PC-9 (cell line): ENCODE results near the gene C17orf100. TPM values are rescaled to one million over a fixed set of nuclear protein-coding genes. Genes with fewer than 3 reads are reported as not detected.

Experiments
- BruUV-seq: library from RNA; stranded (reverse); fragments of 400-500 nt; replicated peaks from 2 replicates; lab custom pipeline; 2021; lab: Mats Ljungman, UMichigan
- CTCF ChIA-PET: fragments of 300-600 bp; sonication (Branson Sonifier 250); formaldehyde crosslinking; loops from one replicate; lab custom pipeline; 2022; ENCODE audit warnings: antibody characterized with exemption; lab: Charles Lee
- POLR2A ChIA-PET: fragments of 300-600 bp; sonication (Branson Sonifier 250); formaldehyde crosslinking; loops from one replicate; lab custom pipeline; 2022; ENCODE audit warnings: antibody characterized with exemption; ENCODE audit not compliant: unreplicated experiment; lab: Charles Lee
- DNase-seq, 2 experiments: peaks; one replicate each; pipeline versions ENCODE4 v3.0.0 to v3.0.0-alpha.2; 2015 to 2022; ENCODE audit warnings: mixed read lengths in 1 of 2
- H2AFZ ChIP-seq: fragments of 200-600 bp; sonication (generic); 2 replicates; pipeline ENCODE4 v1.8.1; 2017; ENCODE audit warnings: antibody characterized with exemption
- H3F3A ChIP-seq: fragments of 200-600 bp; sonication (generic); 2 replicates; pipeline ENCODE4 v1.8.1; 2017; ENCODE audit warnings: antibody characterized with exemption, mild to moderate bottlenecking, low read depth; ENCODE audit not compliant: insufficient read depth
- H3K27ac ChIP-seq: fragments of 200-600 bp; sonication (generic); 2 replicates; pipeline ENCODE4 v1.6.1; 2016; ENCODE audit warnings: mixed run types
- H3K27me3 ChIP-seq: fragments of 200-600 bp; sonication (generic); 2 replicates; pipeline ENCODE4 v1.6.1; 2016; ENCODE audit warnings: low read depth, mixed run types; ENCODE audit not compliant: insufficient read depth
- H3K36me3 ChIP-seq: fragments of 200-600 bp; sonication (generic); 2 replicates; pipeline ENCODE4 v1.6.1; 2016; ENCODE audit warnings: low read depth, mixed run types
- H3K4me1 ChIP-seq: fragments of 200-600 bp; sonication (generic); replicated peaks from 2 replicates; pipeline ENCODE4 v1.6.1; 2016; ENCODE audit warnings: mixed run types; ENCODE audit not compliant: insufficient read depth
- H3K4me2 ChIP-seq: fragments of 200-600 bp; sonication (generic); 2 replicates; pipeline ENCODE4 v1.6.1; 2017; ENCODE audit warnings: mixed run types
- H3K4me3 ChIP-seq: fragments of 200-600 bp; sonication (generic); 2 replicates; pipeline ENCODE4 v1.6.1; 2016; ENCODE audit warnings: mixed run types
- H3K79me2 ChIP-seq: fragments of 200-600 bp; sonication (generic); 2 replicates; pipeline ENCODE4 v1.6.1; 2017; ENCODE audit warnings: low read depth, mixed run types
- H3K9me2 ChIP-seq: fragments of 200-600 bp; sonication (generic); 2 replicates; pipeline ENCODE4 v1.8.1; 2017; ENCODE audit warnings: mild to moderate bottlenecking; ENCODE audit not compliant: insufficient read depth
- H3K9me3 ChIP-seq: fragments of 200-600 bp; sonication (generic); 2 replicates; pipeline ENCODE4 v1.8.1; 2016; ENCODE audit warnings: low read depth; ENCODE audit not compliant: insufficient read depth
- H4K20me1 ChIP-seq: fragments of 200-600 bp; sonication (generic); 2 replicates; pipeline ENCODE4 v1.8.1; 2017; ENCODE audit not compliant: insufficient read depth
- CTCF ChIP-seq: fragments of 200-600 bp; sonication (generic); conservative IDR thresholded peaks from 2 replicates; pipeline ENCODE4 v1.6.1; 2017; ENCODE audit warnings: mixed run types, antibody characterized with exemption, mild to moderate bottlenecking, moderate library complexity
- EZH2 ChIP-seq: fragments of 200-600 bp; sonication (generic); IDR thresholded peaks from 2 replicates; pipeline ENCODE4 v1.8.0; 2017; ENCODE audit warnings: antibody characterized with exemption, low read depth
- intact Hi-C: fragments of 100-400 bp; cut with micrococcal nuclease; formaldehyde crosslinking; loops from one replicate; pipeline ENCODE4 v1.10.0; 2022; ENCODE audit not compliant: unreplicated experiment
- total RNA-seq: library from RNA; stranded (reverse); gene quantifications from 2 replicates; pipeline ENCODE4 v1.2.3, GENCODE V29; 2021

Gene C17orf100
- total RNA-seq, 1 experiment from 2014 or later = 4.4 TPM

- Histone ChIP-seq H3K4me2 (no peak overlapping the region), H3K36me3 (no peaks in the 10 kb centered on the region), H3K27ac (no peak overlapping the region), H3K4me3 (no peak overlapping the region), H3K4me1 (peaks cover 37% of the 10 kb centered on the region), H3K9me2 (no peaks in the 10 kb centered on the region), H2AFZ (no peak overlapping the region), H3K9me3 (no peaks in the 10 kb centered on the region), H4K20me1 (no peaks in the 10 kb centered on the region), H3K79me2 (no peaks in the 10 kb centered on the region), H3K27me3 (no peaks in the 10 kb centered on the region), H3F3A (peaks cover 43% of the 10 kb centered on the region)
- BruUV-seq = no TSS peak
- no peak for TF ChIP-seq EZH2
- peak; percentile 96 for TF ChIP-seq CTCF
- intact Hi-C loops = loop anchor here (1.0 to 5.0 kb wide), 5 partner anchors 46 to 470 kb away; partner anchors contain the start of gene SLC13A5
- CTCF ChIA-PET = interaction anchor here (0.6 to 1.3 kb wide), 3 partner anchors 87 to 475 kb away, joined by 4 to 18 read pairs (median 4); no protein-coding TSS in a partner anchor
- POLR2A ChIA-PET = interaction anchor here (0.5 to 0.6 kb wide), 4 partner anchors 8 to 380 kb away, joined by 3 read pairs; no protein-coding TSS in a partner anchor
- DNase-seq = peak; percentile 67 to 84
Observed at GRCh38 chr17:6666077-6666521, 14.5 kb downstream of the C17orf100 start.

- Histone ChIP-seq H3K4me2 (no peak overlapping the region), H3K36me3 (no peaks in the 10 kb centered on the region), H3K27me3 (no peaks in the 10 kb centered on the region), H2AFZ (no peak overlapping the region), H3K79me2 (no peaks in the 10 kb centered on the region), H4K20me1 (no peaks in the 10 kb centered on the region), H3F3A (peaks cover 43% of the 10 kb centered on the region), H3K9me2 (no peaks in the 10 kb centered on the region), H3K4me1 (peaks cover 41% of the 10 kb centered on the region), H3K4me3 (no peak overlapping the region), H3K27ac (no peak overlapping the region), H3K9me3 (no peaks in the 10 kb centered on the region)
- ChIA-PET POLR2A (interaction anchor here (0.6 kb wide), 1 partner anchor 41 kb away, joined by 3 read pairs; no protein-coding TSS in a partner anchor), CTCF (interaction anchor here (0.6 to 1.3 kb wide), 4 partner anchors 86 to 475 kb away, joined by 3 to 18 read pairs (median 4); no protein-coding TSS in a partner anchor)
- intact Hi-C loops = loop anchor here (1.0 to 5.0 kb wide), 5 partner anchors 46 to 470 kb away; partner anchors contain the start of gene SLC13A5
- TF ChIP-seq CTCF (no peak), EZH2 (no peak)
- no TSS peak for BruUV-seq
- no peak for DNase-seq
Observed at GRCh38 chr17:6666557-6666956, 15.0 kb downstream of the C17orf100 start.

GRCh38 chr17:6667516-6667915 lies 16.0 kb downstream of the C17orf100 start:
- intact Hi-C loops = loop anchor here (5.0 kb wide), 1 partner anchor 45 kb away; the partner anchor contains the start of gene SLC13A5
- ChIA-PET POLR2A (no interaction called here), CTCF (interaction anchor here (0.6 to 0.7 kb wide), 2 partner anchors 200 to 426 kb away, joined by 3 to 6 read pairs; no protein-coding TSS in a partner anchor)
- H4K20me1 ChIP-seq = no peaks in the 10 kb centered on the region
- no peak overlapping the region for H3K27ac ChIP-seq
- H3F3A ChIP-seq = peaks cover 44% of the 10 kb centered on the region
- TF ChIP-seq CTCF (no peak), EZH2 (no peak)
- no peak overlapping the region for H3K4me3 ChIP-seq
- H3K9me2 ChIP-seq = no peaks in the 10 kb centered on the region
- no peak overlapping the region for H3K4me2 ChIP-seq
- BruUV-seq = no TSS peak
- no peaks in the 10 kb centered on the region for H3K9me3 ChIP-seq
- peaks cover 44% of the 10 kb centered on the region for H3K4me1 ChIP-seq
- no peaks in the 10 kb centered on the region for H3K36me3 ChIP-seq
- DNase-seq = no peak
- H2AFZ ChIP-seq = no peak overlapping the region
- H3K79me2 ChIP-seq = no peaks in the 10 kb centered on the region
- H3K27me3 ChIP-seq = no peaks in the 10 kb centered on the region
